Osteoblast (primary cell): ENCODE results near the gene MRPL46. TPM values are rescaled to one million over a fixed set of nuclear protein-coding genes. Genes with fewer than 3 reads are reported as not detected.
"Not testable (repeated sequence)": the region's sequence is repeated elsewhere in the genome, so short reads cannot be mapped to it uniquely, and the experiment has no call there.

Experiments
- DNase-seq: peaks from one replicate; pipeline ENCODE4 v3.0.0; 2011; ENCODE audit warnings: low spot score, mixed read lengths; ENCODE audit not compliant: insufficient read length; ENCODE audit errors: missing footprints
- H2AFZ ChIP-seq: 2 replicates; pipeline ENCODE4 v1.6.0; 2011; ENCODE audit warnings: mild to moderate bottlenecking, low read length
- H3K27ac ChIP-seq: 2 replicates; pipeline ENCODE4 v1.5.1; 2011; ENCODE audit warnings: mild to moderate bottlenecking, low read depth, low read length, moderate library complexity
- H3K27me3 ChIP-seq: 2 replicates; pipeline ENCODE4 v1.6.0; 2012; ENCODE audit warnings: mild to moderate bottlenecking, control low read depth, inconsistent platforms, low read length, moderate library complexity; ENCODE audit not compliant: insufficient read depth
- H3K36me3 ChIP-seq: 2 replicates; pipeline ENCODE4 v1.5.1; 2011; ENCODE audit warnings: mild to moderate bottlenecking, low read length, control low read depth, moderate library complexity; ENCODE audit not compliant: insufficient read depth
- H3K4me1 ChIP-seq: 2 replicates; pipeline ENCODE4 v1.5.1; 2011; ENCODE audit warnings: mild to moderate bottlenecking, low read length, control low read depth, moderate library complexity; ENCODE audit not compliant: insufficient read depth
- H3K4me2 ChIP-seq: 2 replicates; pipeline ENCODE4 v1.6.0; 2011; ENCODE audit warnings: mild to moderate bottlenecking, low read length; ENCODE audit not compliant: insufficient read depth
- H3K4me3 ChIP-seq: fragments of 200-600 bp; sonication (generic); 3 replicates; pipeline ENCODE4 v1.5.1; 2012; ENCODE audit warnings: mild to moderate bottlenecking, low read length, inconsistent platforms; ENCODE audit not compliant: insufficient read depth
- H3K79me2 ChIP-seq: 2 replicates; pipeline ENCODE4 v1.6.0; 2012; ENCODE audit warnings: mild to moderate bottlenecking, low read length, control low read depth, inconsistent platforms; ENCODE audit not compliant: insufficient read depth
- H3K9me3 ChIP-seq: 2 replicates; pipeline ENCODE4 v1.5.1; 2011; ENCODE audit warnings: low read depth, low read length, control low read depth
- H4K20me1 ChIP-seq: 2 replicates; pipeline ENCODE4 v1.6.0; 2012; ENCODE audit warnings: mild to moderate bottlenecking, low read length, control low read depth; ENCODE audit not compliant: insufficient read depth
- CTCF ChIP-seq: IDR thresholded peaks from 2 replicates; pipeline ENCODE4 v1.5.1; 2011; ENCODE audit warnings: mild to moderate bottlenecking, low read depth, low read length, moderate library complexity; ENCODE audit errors: extremely low read depth
- total RNA-seq: library from RNA; depleted of rRNA; stranded (reverse); fragments of >200 nt; gene quantifications from 2 replicates; pipeline ENCODE4 v1.2.3, GENCODE V29; 2012

MRPL46 gene
- total RNA-seq, 1 donor, result 11.2 TPM

GRCh38 chr15:88476635-88477060 lies 9.5 kb upstream of the MRPL46 start:
- H3K27me3 ChIP-seq, result no peaks in the 10 kb centered on the region
- no peaks in the 10 kb centered on the region for H4K20me1 ChIP-seq
- no peaks in the 10 kb centered on the region for H3K79me2 ChIP-seq
- H3K9me3 ChIP-seq, result no peaks in the 10 kb centered on the region
- peaks cover 3% of the 10 kb centered on the region for H3K4me1 ChIP-seq
- peaks cover 41% of the 10 kb centered on the region for H3K36me3 ChIP-seq
- peak; percentile 88 for DNase-seq
- no peak overlapping the region for H2AFZ ChIP-seq
- TF ChIP-seq CTCF, result peak; percentile 67
- no peak overlapping the region for H3K4me2 ChIP-seq
- H3K27ac ChIP-seq, result peak overlapping the region; percentile 23
- no peak overlapping the region for H3K4me3 ChIP-seq

- H3K27me3 ChIP-seq, H3K27ac ChIP-seq, H3K4me2 ChIP-seq, H3K9me3 ChIP-seq, H2AFZ ChIP-seq, H3K4me1 ChIP-seq, H3K4me3 ChIP-seq, DNase-seq, H4K20me1 ChIP-seq: not testable (repeated sequence)
- Histone ChIP-seq H3K79me2 (peaks cover 18% of the 10 kb centered on the region), H3K36me3 (peaks cover 51% of the 10 kb centered on the region)
Measured at GRCh38 chr15:88473661-88474293, 6.6 kb upstream of the MRPL46 start.

GRCh38 chr15:88472225-88472624 lies 5.0 kb upstream of the MRPL46 start:
- peaks cover 39% of the 10 kb centered on the region for H3K36me3 ChIP-seq

GRCh38 chr15:88470625-88471372 lies 3.6 kb upstream of the MRPL46 start:
- Histone ChIP-seq H3K27ac (no peak overlapping the region), H3K79me2 (peaks cover 40% of the 10 kb centered on the region), H4K20me1 (no peaks in the 10 kb centered on the region), H3K9me3 (no peaks in the 10 kb centered on the region), H3K4me3 (no peak overlapping the region), H3K4me1 (peaks cover 19% of the 10 kb centered on the region), H3K36me3 (peaks cover 34% of the 10 kb centered on the region), H3K27me3 (no peaks in the 10 kb centered on the region), H2AFZ (no peak overlapping the region), H3K4me2 (no peak overlapping the region)
- TF ChIP-seq CTCF, result peak; percentile 15
- no peak for DNase-seq

More at GRCh38 chr15:88472225-88472624, 5.0 kb upstream of the MRPL46 start:
- Histone ChIP-seq H4K20me1 (no peaks in the 10 kb centered on the region), H3K27ac (no peak overlapping the region), H3K4me2 (no peak overlapping the region), H3K4me3 (no peak overlapping the region), H3K79me2 (peaks cover 32% of the 10 kb centered on the region), H3K4me1 (peaks cover 11% of the 10 kb centered on the region), H3K27me3 (no peaks in the 10 kb centered on the region), H2AFZ (no peak overlapping the region), H3K9me3 (no peaks in the 10 kb centered on the region)
- TF ChIP-seq CTCF, result no peak
- DNase-seq, result no peak
